ENCODE results near the gene SIPA1.
A peak's percentile ranks its signal among the peaks of the same experiment; 100 is the strongest.

Gene SIPA1

DNA sequence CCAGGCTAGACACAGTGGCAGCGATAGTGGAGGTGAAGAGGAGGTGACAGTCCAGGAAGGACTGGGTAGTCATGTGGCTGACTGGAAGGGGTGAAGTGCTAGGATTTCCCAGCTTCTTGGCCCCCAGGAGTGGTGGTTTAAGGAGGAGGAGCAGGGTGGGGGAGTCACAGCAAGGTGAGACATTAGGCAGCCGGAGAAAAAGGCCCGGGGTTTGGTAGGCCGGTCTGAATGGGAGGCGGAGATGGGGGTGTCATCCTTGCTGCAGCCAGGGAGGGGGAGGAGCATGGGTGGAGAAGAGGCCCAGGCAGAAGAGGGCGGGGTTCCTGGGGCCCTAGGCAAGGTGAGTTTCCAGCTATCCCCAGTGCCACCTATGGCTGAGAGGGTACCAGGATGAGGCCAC is 6.1 kb downstream of the SIPA1 start:
- Histone ChIP-seq H2BK5ac (ENCODE audit: low read depth, low read length, poor library complexity) (no peak overlapping the region), H2AK5ac (ENCODE audit: low read length) (no peak overlapping the region), H3K23ac (ENCODE audit: low read length) (no peak overlapping the region), H4K12ac (ENCODE audit: low read depth, low read length) (no peak overlapping the region), H3K9ac (ENCODE audit: low read length) (no peak overlapping the region), H3K4me3 (ENCODE audit: low read depth, low read length) (no peak overlapping the region), H3K79me1 (ENCODE audit: low read length) (no peaks in the 10 kb centered on the region), H3K4ac (ENCODE audit: low read depth, low read length) (no peak overlapping the region), H3K18ac (ENCODE audit: low read length) (no peak overlapping the region), H3K14ac (ENCODE audit: low read length) (no peak overlapping the region), H2AFZ (ENCODE audit: insufficient read depth, low read length, poor library complexity) (no peak overlapping the region), H3K4me2 (ENCODE audit: low read length) (no peak overlapping the region), H3K9me3 (ENCODE audit: insufficient read depth, low read depth, low read length) (peaks cover 9% of the 10 kb centered on the region), H4K8ac (ENCODE audit: low read depth, low read length) (no peak overlapping the region), H4K91ac (ENCODE audit: low read depth, low read length) (no peak overlapping the region), H3K4me1 (ENCODE audit: control insufficient read depth in 1 of 2, insufficient read depth in 2 of 2, low read length in 2 of 2) (peaks cover 10 to 19% of the 10 kb centered on the region in 2 experiments), H2BK12ac (ENCODE audit: low read length) (no peak overlapping the region), H3K27ac (ENCODE audit: low read depth, low read length) (no peak overlapping the region), H2BK120ac (ENCODE audit: insufficient read depth, low read length, poor library complexity) (no peak overlapping the region), H3K27me3 (ENCODE audit: insufficient read depth, low read length) (no peaks in the 10 kb centered on the region), H3K79me2 (ENCODE audit: control insufficient read depth, insufficient read depth, low read length, poor library complexity) (no peaks in the 10 kb centered on the region), H3K36me3 (ENCODE audit: control insufficient read depth in 1 of 2, insufficient read depth in 2 of 2, low read length in 2 of 2) (peaks cover 11 to 13% of the 10 kb centered on the region in 2 experiments)
- WGBS (ENCODE audit: extremely low coverage, insufficient coverage, insufficient read length), result no CpG with 5 or more reads among the region's 6 CpGs
- DNase-seq, result no peak

DNA sequence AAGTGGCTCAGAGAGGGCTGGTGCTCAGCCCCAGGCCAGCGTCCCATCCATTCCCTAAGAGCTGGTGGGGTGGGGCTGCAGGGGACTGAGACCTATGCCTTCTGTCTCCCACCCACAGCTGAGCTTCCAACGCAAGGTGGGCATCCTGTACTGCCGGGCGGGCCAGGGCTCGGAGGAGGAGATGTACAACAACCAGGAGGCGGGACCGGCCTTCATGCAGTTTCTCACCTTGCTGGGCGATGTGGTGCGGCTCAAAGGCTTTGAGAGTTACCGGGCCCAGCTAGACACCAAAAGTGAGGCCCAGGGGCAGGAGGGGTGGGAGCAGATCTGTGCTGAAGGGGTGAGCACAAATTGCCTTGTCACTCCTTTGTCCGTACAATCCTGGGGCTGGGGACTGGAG is 6.9 kb downstream of the SIPA1 start:
- Histone ChIP-seq H3K4ac (ENCODE audit: low read depth, low read length) (no peak overlapping the region), H2AFZ (ENCODE audit: insufficient read depth, low read length, poor library complexity) (no peak overlapping the region), H3K9ac (ENCODE audit: low read length) (no peak overlapping the region), H3K23ac (ENCODE audit: low read length) (no peak overlapping the region), H2BK5ac (ENCODE audit: low read depth, low read length, poor library complexity) (no peak overlapping the region), H3K27ac (ENCODE audit: low read depth, low read length) (no peak overlapping the region), H2AK5ac (ENCODE audit: low read length) (no peak overlapping the region), H3K18ac (ENCODE audit: low read length) (no peak overlapping the region), H4K8ac (ENCODE audit: low read depth, low read length) (no peak overlapping the region), H3K27me3 (ENCODE audit: insufficient read depth, low read length) (no peaks in the 10 kb centered on the region), H3K4me1 (ENCODE audit: control insufficient read depth in 1 of 2, insufficient read depth in 2 of 2, low read length in 2 of 2) (peaks cover 11 to 19% of the 10 kb centered on the region in 2 experiments), H3K79me2 (ENCODE audit: control insufficient read depth, insufficient read depth, low read length, poor library complexity) (no peaks in the 10 kb centered on the region), H3K79me1 (ENCODE audit: low read length) (no peaks in the 10 kb centered on the region), H3K4me2 (ENCODE audit: low read length) (no peak overlapping the region), H3K9me3 (ENCODE audit: insufficient read depth, low read depth, low read length) (peaks cover 9% of the 10 kb centered on the region), H2BK12ac (ENCODE audit: low read length) (no peak overlapping the region), H2BK120ac (ENCODE audit: insufficient read depth, low read length, poor library complexity) (no peak overlapping the region), H4K91ac (ENCODE audit: low read depth, low read length) (no peak overlapping the region), H3K36me3 (ENCODE audit: control insufficient read depth in 1 of 2, insufficient read depth in 2 of 2, low read length in 2 of 2) (peaks cover 19 to 20% of the 10 kb centered on the region in 2 experiments), H3K4me3 (ENCODE audit: low read depth, low read length) (no peak overlapping the region), H3K14ac (ENCODE audit: low read length) (no peak overlapping the region), H4K12ac (ENCODE audit: low read depth, low read length) (no peak overlapping the region)
- no peak for DNase-seq
- no CpG with 5 or more reads among the region's 11 CpGs for WGBS (ENCODE audit: extremely low coverage, insufficient coverage, insufficient read length)

DNA sequence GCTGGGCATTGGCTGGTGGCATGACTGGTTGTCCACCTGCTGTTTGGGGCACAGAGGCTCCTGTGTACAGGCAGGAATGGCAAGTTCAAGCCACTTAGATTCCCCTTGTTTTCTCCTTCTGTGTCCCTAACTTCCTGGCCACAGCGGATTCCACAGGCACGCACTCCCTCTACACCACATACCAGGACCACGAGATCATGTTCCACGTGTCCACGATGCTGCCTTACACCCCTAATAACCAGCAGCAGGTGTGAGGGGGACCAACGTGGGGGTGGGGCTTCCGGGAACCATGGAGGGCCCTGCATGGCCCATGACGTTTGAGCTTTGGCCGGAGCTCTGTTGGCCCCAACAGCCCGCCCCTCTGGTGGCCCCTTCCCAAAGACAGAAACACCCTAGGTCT is 7.8 kb downstream of the SIPA1 start:
- no peak overlapping the region for H3K9ac ChIP-seq (ENCODE audit: low read length)
- H4K12ac ChIP-seq (ENCODE audit: low read depth, low read length), result no peak overlapping the region
- WGBS (ENCODE audit: extremely low coverage, insufficient coverage, insufficient read length), result no CpG with 5 or more reads among the region's 10 CpGs
- no peak overlapping the region for H2BK12ac ChIP-seq (ENCODE audit: low read length)
- H3K36me3 ChIP-seq (ENCODE audit: control insufficient read depth in 1 of 2, insufficient read depth in 2 of 2, low read length in 2 of 2), result peaks cover 22 to 24% of the 10 kb centered on the region in 2 experiments
- no peak for DNase-seq
- no peaks in the 10 kb centered on the region for H3K79me1 ChIP-seq (ENCODE audit: low read length)
- H3K27ac ChIP-seq (ENCODE audit: low read depth, low read length), result no peak overlapping the region
- no peak overlapping the region for H2BK120ac ChIP-seq (ENCODE audit: insufficient read depth, low read length, poor library complexity)
- no peak overlapping the region for H4K8ac ChIP-seq (ENCODE audit: low read depth, low read length)
- no peak overlapping the region for H2AK5ac ChIP-seq (ENCODE audit: low read length)
- H3K79me2 ChIP-seq (ENCODE audit: control insufficient read depth, insufficient read depth, low read length, poor library complexity), result no peaks in the 10 kb centered on the region
- no peak overlapping the region for H2AFZ ChIP-seq (ENCODE audit: insufficient read depth, low read length, poor library complexity)
- no peak overlapping the region for H3K4ac ChIP-seq (ENCODE audit: low read depth, low read length)
- H4K91ac ChIP-seq (ENCODE audit: low read depth, low read length), result no peak overlapping the region
- no peaks in the 10 kb centered on the region for H3K27me3 ChIP-seq (ENCODE audit: insufficient read depth, low read length)
- H3K9me3 ChIP-seq (ENCODE audit: insufficient read depth, low read depth, low read length), result peaks cover 9% of the 10 kb centered on the region
- no peak overlapping the region for H3K4me2 ChIP-seq (ENCODE audit: low read length)
- no peak overlapping the region for H3K23ac ChIP-seq (ENCODE audit: low read length)
- H2BK5ac ChIP-seq (ENCODE audit: low read depth, low read length, poor library complexity), result no peak overlapping the region
- no peak overlapping the region for H3K18ac ChIP-seq (ENCODE audit: low read length)
- peaks cover 17 to 26% of the 10 kb centered on the region in 2 experiments for H3K4me1 ChIP-seq (ENCODE audit: control insufficient read depth in 1 of 2, insufficient read depth in 2 of 2, low read length in 2 of 2)
- H3K4me3 ChIP-seq (ENCODE audit: low read depth, low read length), result peak overlapping the region; percentile 40
- H3K14ac ChIP-seq (ENCODE audit: low read length), result no peak overlapping the region

DNA sequence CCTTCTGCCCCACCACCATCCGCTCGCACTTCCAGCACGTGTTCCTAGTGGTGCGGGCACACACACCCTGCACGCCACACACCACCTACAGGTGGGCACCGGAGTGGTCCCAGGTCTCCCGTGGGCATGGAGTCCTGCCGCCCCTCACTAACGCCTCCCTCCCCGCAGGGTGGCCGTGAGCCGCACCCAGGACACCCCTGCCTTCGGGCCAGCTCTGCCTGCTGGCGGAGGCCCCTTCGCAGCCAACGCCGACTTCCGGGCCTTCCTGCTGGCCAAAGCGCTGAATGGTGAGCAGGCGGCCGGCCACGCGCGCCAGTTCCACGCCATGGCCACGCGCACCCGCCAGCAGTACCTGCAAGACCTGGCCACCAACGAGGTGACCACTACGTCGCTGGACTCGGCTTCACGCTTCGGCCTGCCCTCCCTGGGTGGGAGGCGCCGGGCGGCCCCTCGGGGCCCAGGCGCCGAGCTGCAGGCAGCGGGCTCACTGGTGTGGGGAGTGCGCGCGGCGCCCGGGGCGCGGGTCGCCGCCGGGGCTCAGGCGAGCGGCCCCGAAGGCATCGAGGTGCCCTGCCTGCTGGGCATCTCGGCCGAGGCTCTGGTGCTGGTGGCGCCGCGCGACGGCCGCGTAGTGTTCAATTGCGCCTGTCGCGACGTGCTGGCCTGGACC is 8.5 kb downstream of the SIPA1 start:
- H3K9me3 ChIP-seq (ENCODE audit: insufficient read depth, low read depth, low read length), result peaks cover 9% of the 10 kb centered on the region
- no peak overlapping the region for H4K91ac ChIP-seq (ENCODE audit: low read depth, low read length)
- no peak overlapping the region for H2AFZ ChIP-seq (ENCODE audit: insufficient read depth, low read length, poor library complexity)
- peaks cover 28 to 29% of the 10 kb centered on the region in 2 experiments for H3K36me3 ChIP-seq (ENCODE audit: control insufficient read depth in 1 of 2, insufficient read depth in 2 of 2, low read length in 2 of 2)
- H3K9ac ChIP-seq (ENCODE audit: low read length), result no peak overlapping the region
- H3K79me1 ChIP-seq (ENCODE audit: low read length), result no peaks in the 10 kb centered on the region
- no peak overlapping the region for H2BK120ac ChIP-seq (ENCODE audit: insufficient read depth, low read length, poor library complexity)
- H4K12ac ChIP-seq (ENCODE audit: low read depth, low read length), result no peak overlapping the region
- H3K23ac ChIP-seq (ENCODE audit: low read length), result no peak overlapping the region
- no peak overlapping the region for H3K14ac ChIP-seq (ENCODE audit: low read length)
- peak overlapping the region; percentile 60 for H3K4me2 ChIP-seq (ENCODE audit: low read length)
- no peaks in the 10 kb centered on the region for H3K27me3 ChIP-seq (ENCODE audit: insufficient read depth, low read length)
- H4K8ac ChIP-seq (ENCODE audit: low read depth, low read length), result no peak overlapping the region
- no peak overlapping the region for H3K4me3 ChIP-seq (ENCODE audit: low read depth, low read length)
- no peak overlapping the region for H3K4ac ChIP-seq (ENCODE audit: low read depth, low read length)
- H2AK5ac ChIP-seq (ENCODE audit: low read length), result no peak overlapping the region
- no CpG with 5 or more reads among the region's 68 CpGs for WGBS (ENCODE audit: extremely low coverage, insufficient coverage, insufficient read length)
- no peaks in the 10 kb centered on the region for H3K79me2 ChIP-seq (ENCODE audit: control insufficient read depth, insufficient read depth, low read length, poor library complexity)
- no peak overlapping the region for H2BK5ac ChIP-seq (ENCODE audit: low read depth, low read length, poor library complexity)
- peaks cover 16 to 29% of the 10 kb centered on the region in 2 experiments for H3K4me1 ChIP-seq (ENCODE audit: control insufficient read depth in 1 of 2, insufficient read depth in 2 of 2, low read length in 2 of 2)
- no peak overlapping the region for H3K18ac ChIP-seq (ENCODE audit: low read length)
- no peak for DNase-seq
- no peak overlapping the region for H3K27ac ChIP-seq (ENCODE audit: low read depth, low read length)
- no peak overlapping the region for H2BK12ac ChIP-seq (ENCODE audit: low read length)
